Measurements from ENCODE around the gene PCDHGC5. TPM values are rescaled to one million over a fixed set of nuclear protein-coding genes. Genes with fewer than 3 reads are reported as not detected.

PCDHGC5 gene
- total and polyA plus RNA-seq, 12 donors = 0.38 to 10.2 (median 3.3) TPM

GRCh38 chr5:141510850-141511601, 22.1 kb downstream of the PCDHGC5 start:
- no peak overlapping the region for H3K4me3 ChIP-seq
- peaks cover 31 to 87% (median 75%) of the 10 kb centered on the region in 9 donors for H3K4me1 ChIP-seq
- intact Hi-C loops (cut with DNase I) = loop anchor here in 2 of 10 donors (5.0 kb wide), 1 partner anchor 34 kb away; the partner anchor contains the start of gene PCDHGC3 (in 2 of the 2)
- ATAC-seq = no peak
- peak overlapping the region in 3 of 10 donors; percentile 85 to 95 (median 87) for H3K27ac ChIP-seq
- no peak for DNase-seq
- no peaks in the 10 kb centered on the region for H3K27me3 ChIP-seq
- no peaks in the 10 kb centered on the region for H3K9me3 ChIP-seq
- 94 to 95% methylated on average over 14 of the region's 14 CpGs for WGBS, 2 donors
- H3K36me3 ChIP-seq = peaks cover 0 to 47% (median 15%) of the 10 kb centered on the region in 9 donors
- no peak for TF ChIP-seq CTCF (IDR thresholded peaks at IDR 0.05)

- intact Hi-C loops (cut with DNase I) = loop anchor here in 2 of 10 donors (5.0 kb wide), 1 partner anchor 35 kb away; the partner anchor contains the start of gene PCDHGC3 (in 2 of the 2)
- Histone ChIP-seq H3K36me3 (peaks cover 0 to 47% (median 15%) of the 10 kb centered on the region in 9 donors), H3K27ac (peak overlapping the region in 9 of 10 donors; percentile 82 to 95 (median 86)), H3K9me3 (no peaks in the 10 kb centered on the region), H3K4me1 (peaks cover 30 to 87% (median 75%) of the 10 kb centered on the region in 9 donors), H3K4me3 (peak overlapping the region in 3 of 10 donors; percentile 60 to 68 (median 65)), H3K27me3 (no peaks in the 10 kb centered on the region)
- no peak for TF ChIP-seq CTCF (IDR thresholded peaks at IDR 0.05)
- WGBS, 2 donors = 62 to 73% methylated on average over 4 of the region's 4 CpGs
- no peak for DNase-seq
- ATAC-seq = no peak
Measured at GRCh38 chr5:141511771-141512325, 23.0 kb downstream of the PCDHGC5 start.

- peak overlapping the region; percentile 12 to 68 (median 56) for H3K4me3 ChIP-seq
- peaks cover 26 to 85% (median 69%) of the 10 kb centered on the region in 9 donors for H3K4me1 ChIP-seq
- H3K27me3 ChIP-seq = no peaks in the 10 kb centered on the region
- intact Hi-C loops (cut with DNase I) = loop anchor here in 2 of 10 donors (5.0 kb wide), 1 partner anchor 35 kb away; the partner anchor contains the start of gene PCDHGC3 (in 2 of the 2)
- peaks cover 0 to 53% (median 15%) of the 10 kb centered on the region in 9 donors for H3K36me3 ChIP-seq
- TF ChIP-seq CTCF (IDR thresholded peaks at IDR 0.05) = peak; percentile 76 to 91 (median 84)
- H3K9me3 ChIP-seq = no peaks in the 10 kb centered on the region
- ATAC-seq (peak; percentile 3 to 33 (median 27)), DNase-seq (peak; percentile 83 to 85)
- WGBS, 2 donors = 14 to 25% methylated on average over 28 of the region's 28 CpGs
- H3K27ac ChIP-seq = peak overlapping the region in 9 of 10 donors; percentile 82 to 95 (median 86)
Measured at GRCh38 chr5:141512390-141512910, 23.6 kb downstream of the PCDHGC5 start.

Data from heart right ventricle (tissue), 16 donors.